Fibroblast of skin of left quadriceps (primary cell): ENCODE measurements around the gene ERMAP.
"Not testable (repeated sequence)": the region's sequence is repeated elsewhere in the genome, so short reads cannot be mapped to it uniquely, and the experiment has no call there.

Experiments
- DNase-seq, 2 experiments: peaks; one replicate each; pipeline ENCODE4 v3.0.0-alpha.2; 2013; ENCODE audit warnings: low read depth in 2 of 2

ERMAP gene

GRCh38 chr1:42845193-42845592, 28.3 kb downstream of the ERMAP start:
- DNase-seq, result no peak

DNA sequence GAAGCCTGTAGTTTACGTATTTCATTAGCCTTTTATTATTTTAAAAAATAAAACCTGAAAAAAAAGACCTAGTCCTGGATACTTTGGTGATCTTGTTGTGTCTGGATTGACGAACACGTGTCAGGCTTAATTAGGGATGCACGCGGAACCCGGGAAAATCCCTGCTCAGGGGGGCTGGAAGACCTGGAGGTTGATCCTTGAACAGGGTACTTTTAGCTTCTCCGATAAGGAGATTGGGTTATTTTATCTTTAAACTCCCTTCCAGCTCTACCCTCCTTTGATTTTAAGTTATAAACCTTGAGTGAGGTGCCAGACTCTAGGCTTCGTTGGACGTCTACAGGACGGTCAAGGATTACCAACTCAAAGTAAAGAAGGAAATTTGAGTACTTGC, 28.9 kb downstream of the ERMAP start:
- no peak for DNase-seq

DNA sequence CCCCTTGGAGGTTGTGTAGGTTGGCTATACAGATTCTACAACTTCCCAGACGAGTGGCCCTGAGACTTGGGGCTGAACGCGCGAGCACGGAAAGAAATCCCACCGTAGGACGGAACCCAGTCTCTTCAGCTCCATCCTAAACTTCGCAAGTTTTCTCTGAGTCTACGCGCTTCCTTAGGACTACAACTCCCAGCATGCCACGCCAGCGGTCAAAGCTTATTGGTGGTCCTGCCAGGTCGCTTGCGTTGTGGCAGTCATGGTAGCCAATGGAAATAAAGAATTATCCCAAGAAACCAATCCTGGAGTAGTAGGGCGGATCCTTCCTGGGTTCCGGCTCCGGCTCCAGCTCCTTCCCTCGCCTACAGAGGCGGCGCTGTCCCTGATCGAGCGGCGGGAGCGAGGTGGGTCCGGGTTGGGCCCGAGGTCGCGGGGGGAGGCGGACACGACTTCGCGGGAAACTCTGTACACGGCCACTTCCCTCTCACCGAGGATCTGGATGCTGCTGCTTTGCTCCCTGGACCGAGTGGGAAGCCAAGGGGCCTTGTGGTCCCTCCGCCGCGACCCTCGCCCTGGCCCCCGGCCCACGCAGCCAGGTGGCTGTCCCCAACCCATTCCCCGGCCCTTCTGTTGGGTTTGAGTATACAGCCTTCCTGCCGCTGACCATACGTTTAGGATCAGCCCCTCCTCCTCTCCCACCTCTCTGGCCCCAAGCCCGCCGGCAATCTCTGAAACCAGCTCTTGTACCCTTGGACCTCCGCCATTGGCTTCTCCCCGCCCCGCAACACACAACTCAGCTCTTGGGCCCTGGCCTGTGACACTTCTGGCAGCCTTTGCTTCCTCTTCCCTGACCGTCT, 29.6 kb downstream of the ERMAP start, which contains the start of gene ZNF691:
TSS of gene ZNF691 (plus strand) at position 357 of the 854 bp plus-strand sequence. CDS start 3,046 bp downstream, outside the sequence.
- DNase-seq, result peak; percentile 94

DNA sequence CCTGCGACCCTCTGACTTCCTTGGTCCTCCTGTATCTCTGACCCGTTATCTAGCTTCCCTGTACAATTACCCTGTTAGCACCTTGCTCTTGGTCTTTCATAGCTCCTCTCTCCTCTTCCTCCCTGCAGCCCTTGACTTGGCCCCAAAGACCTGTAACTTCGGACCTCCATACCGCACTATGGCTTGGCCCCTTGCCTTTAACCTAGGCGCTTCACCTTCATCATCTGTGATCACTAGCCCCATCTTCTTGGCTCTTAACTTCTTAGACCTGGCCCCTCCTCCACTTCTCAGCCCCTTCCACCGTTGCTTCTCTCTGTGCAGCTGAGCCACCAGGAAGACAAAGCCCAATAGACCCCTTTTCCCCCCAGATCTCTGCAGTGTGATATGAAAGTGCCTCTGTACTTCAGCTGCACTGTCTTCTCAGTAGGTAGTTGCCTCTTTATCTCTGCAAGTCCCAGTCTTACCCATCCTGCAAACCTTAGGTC, 30.2 kb downstream of the ERMAP start:
- DNase-seq, result no peak

- no peak for DNase-seq
Measured at GRCh38 chr1:42847721-42848460, 31.0 kb downstream of the ERMAP start.

GRCh38 chr1:42848823-42849537, 32.1 kb downstream of the ERMAP start:
- DNase-seq, result no peak

GRCh38 chr1:42849944-42850343, 33.0 kb downstream of the ERMAP start:
- no peak for DNase-seq

- DNase-seq, result no peak
Measured at GRCh38 chr1:42851420-42851819, 34.5 kb downstream of the ERMAP start.

DNA sequence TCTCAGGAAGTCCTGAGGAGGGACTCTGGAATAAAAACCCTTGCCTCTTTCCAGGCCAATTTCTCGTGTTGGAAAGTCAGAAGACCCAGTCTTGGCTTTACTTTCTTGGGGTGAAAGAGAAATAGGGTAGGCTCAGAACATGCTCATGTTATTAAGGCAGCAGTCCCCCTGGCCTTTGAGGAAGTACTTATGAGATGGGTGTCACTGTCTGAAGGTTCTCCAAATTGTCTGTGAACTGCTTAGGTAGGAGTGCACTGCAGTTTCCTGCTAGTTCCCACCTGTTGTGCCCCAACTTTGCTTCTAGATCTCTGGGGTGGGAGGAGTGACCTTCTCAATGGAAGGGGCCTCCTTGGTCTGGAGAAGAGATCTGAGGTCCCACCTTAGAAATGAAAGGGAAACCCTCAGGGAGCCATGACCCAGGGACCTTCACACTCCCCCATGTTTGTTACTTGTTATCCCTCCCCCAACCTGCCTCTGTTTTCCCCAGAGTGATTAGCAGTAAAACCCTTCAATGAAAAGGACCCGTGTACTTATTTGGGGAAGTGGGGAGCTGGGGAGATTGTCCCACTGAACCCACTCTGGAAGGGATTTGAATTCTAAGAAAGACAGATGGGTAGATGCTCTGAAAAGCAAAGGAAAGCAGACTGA, 35.2 kb downstream of the ERMAP start:
- no peak for DNase-seq

GRCh38 chr1:42852608-42852980, 35.7 kb downstream of the ERMAP start:
- DNase-seq, result no peak

GRCh38 chr1:42853116-42853884, 36.4 kb downstream of the ERMAP start:
- DNase-seq, result no peak

DNA sequence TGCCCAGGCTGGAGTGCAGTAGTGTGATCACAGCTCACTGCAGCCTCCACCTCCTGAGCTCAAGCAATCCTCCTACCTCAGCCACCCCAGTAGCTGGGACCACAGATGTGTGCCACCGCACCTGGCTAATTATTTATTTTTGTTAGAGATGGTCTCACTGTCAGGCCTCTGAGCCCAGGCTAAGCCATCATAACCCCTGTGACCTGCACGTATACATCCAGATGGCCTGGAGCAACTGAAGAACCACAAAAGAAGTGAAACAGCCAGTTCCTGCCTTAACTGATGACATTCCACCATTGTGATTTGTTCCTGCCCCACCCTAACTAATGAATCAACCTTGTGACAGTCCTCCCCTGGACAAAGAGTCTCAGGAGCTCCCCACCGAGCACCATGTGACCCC, 39.6 kb downstream of the ERMAP start:
- not testable (repeated sequence) for DNase-seq

DNA sequence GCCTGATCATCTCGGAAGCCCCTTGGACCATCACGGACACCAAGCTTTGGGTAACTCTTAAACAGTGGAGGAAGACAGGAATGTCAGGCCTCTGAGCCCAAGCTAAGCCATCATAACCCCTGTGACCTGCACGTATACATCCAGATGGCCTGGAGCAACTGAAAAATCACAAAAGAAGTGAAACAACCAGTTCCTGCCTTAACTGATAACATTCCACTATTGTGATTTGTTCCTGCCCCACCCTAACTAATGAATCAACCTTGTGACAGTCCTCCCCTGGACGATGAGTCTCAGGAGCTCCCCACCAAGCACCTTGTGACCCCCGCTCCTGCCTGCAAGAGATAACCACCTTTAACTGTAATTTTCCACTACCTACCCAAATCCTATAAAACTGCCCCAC, 42.4 kb downstream of the ERMAP start:
- DNase-seq, result not testable (repeated sequence)

DNA sequence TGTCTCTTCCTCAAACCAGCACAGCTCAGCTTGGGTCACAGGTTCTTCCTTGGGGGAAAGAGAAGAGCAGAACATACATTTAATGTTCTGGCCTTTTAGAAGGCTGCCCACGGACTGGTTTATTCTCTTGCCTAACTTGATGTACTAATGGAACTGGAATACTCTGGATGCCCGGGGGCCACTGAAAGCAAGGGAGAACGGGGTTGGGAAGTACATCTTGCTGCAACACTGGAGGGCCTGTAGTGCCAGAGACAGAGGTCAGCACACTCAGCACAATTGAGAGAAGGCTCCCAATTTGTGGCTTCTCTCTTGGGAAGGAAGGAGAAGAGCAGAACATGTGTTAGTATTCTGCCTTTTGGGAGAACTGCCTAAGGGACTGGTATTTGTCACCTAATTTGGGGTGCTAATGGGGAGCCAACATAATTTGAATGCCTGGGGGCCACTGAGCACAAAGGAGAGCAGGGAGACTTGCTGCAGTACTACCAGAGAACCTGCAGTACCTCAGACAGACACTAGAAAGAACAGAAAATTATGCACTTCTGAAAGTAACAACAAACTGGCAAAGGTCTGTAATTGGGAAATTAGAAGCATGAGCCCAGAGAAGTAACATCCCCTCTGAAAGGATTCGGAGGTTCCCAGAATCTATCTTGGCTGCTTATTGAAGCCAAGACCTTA, 43.6 kb downstream of the ERMAP start:
- DNase-seq, result no peak

GRCh38 chr1:42861014-42861399, 44.1 kb downstream of the ERMAP start:
- DNase-seq, result no peak

- DNase-seq, result no peak
Measured at GRCh38 chr1:42866549-42866948, 49.6 kb downstream of the ERMAP start.

GRCh38 chr1:42868466-42868865, 51.5 kb downstream of the ERMAP start:
- not testable (repeated sequence) for DNase-seq

DNA sequence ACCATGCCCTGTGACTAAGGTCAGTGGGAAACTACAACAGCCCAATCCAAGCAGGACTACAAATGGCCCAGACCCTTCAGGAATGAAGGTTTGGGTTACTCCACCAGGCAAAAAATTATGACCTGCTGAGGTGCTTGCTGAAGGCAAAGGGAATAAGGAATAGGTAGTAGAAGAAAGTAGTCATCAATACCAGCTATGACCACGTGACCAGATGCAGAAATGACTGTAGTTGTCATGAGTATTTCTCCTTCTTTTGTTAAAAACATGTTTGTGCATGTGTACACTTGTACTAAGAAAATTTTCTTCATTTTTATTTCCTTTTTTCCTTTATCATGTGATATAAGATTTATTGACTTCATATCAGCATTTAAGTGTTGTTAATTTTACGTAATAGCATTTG, 52.3 kb downstream of the ERMAP start:
- not testable (repeated sequence) for DNase-seq

DNA sequence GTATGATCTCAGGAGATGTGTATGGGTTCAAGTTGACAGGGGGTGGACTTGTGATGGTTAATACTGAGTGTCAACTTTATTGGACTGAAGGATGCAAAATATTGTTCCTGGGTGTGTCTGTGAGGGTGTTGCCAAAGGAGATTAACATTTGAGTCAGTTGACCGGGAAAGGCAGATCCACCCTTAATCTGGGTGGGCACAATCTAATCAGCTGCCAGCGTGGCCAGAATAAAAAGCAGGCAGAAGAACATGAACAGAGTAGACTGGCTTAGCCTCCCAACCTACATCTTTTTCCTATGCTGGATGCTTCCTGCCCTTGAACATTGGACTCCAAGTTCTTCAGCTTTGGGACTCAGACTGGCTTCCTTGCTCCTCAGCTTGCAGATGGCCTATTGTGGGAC, 52.8 kb downstream of the ERMAP start:
- not testable (repeated sequence) for DNase-seq

DNA sequence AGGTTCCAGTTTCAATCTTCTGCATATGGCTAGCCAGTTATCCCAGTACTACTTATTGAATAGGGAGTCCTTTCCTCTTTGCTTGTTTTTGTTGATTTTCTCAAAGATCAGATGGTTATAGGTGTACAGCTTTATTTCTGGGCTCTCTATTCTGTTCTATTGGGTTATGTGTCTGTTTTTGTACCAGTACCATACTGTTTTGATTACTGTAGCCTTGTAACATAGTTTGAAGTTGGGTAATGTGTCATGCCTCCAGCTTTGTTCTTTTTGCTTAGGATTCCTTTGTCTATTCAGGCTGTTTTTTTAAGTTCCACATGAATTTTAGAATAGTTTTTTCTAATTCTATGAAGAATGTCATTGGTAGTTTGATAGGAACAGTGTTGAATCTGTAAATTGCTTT, 56.2 kb downstream of the ERMAP start:
- not testable (repeated sequence) for DNase-seq
